Gastrocnemius medialis (tissue), 4 donors: ENCODE data around the gene TIMP3. TPM values are rescaled to one million over a fixed set of nuclear protein-coding genes. Genes with fewer than 3 reads are reported as not detected.

Experiments used
- ATAC-seq, 2 donors: fragments of 150-250 bp; one replicate each; pipeline ENCODE4 v1.9.1; 2016
- DNase-seq, 2 donors: peaks; one replicate each; pipeline ENCODE4 v3.0.0-alpha.2; 2019
- H3K27ac ChIP-seq, 4 donors: fragments of 200-600 bp; sonication (generic); 1 replicate in 1 of 4; 2 replicates in 3 of 4; pipeline ENCODE4 v1.5.1; 2016 to 2018; ENCODE audit warnings: mild to moderate bottlenecking in 2 of 4, moderate library complexity in 1 of 4
- H3K27me3 ChIP-seq, 3 donors: fragments of 200-600 bp; sonication (generic) in 2 of 3; 1 replicate in 1 of 3; 2 replicates in 2 of 3; pipeline versions ENCODE4 v1.5.1 to v1.6.0; 2016 to 2019; ENCODE audit warnings: mild to moderate bottlenecking in 1 of 3, moderate library complexity in 1 of 3
- H3K36me3 ChIP-seq, 2 donors: fragments of 200-600 bp; sonication (generic) in 1 of 2; one replicate each; pipeline ENCODE4 v1.5.1; 2017 to 2018
- H3K4me1 ChIP-seq, 2 donors: fragments of 200-600 bp; sonication (generic) in 1 of 2; one replicate each; pipeline ENCODE4 v1.5.1; 2016 to 2017; ENCODE audit warnings: mild to moderate bottlenecking in 2 of 2
- H3K4me3 ChIP-seq, 4 donors: fragments of 200-600 bp; sonication (generic) in 3 of 4; 1 replicate in 1 of 4; 2 replicates in 3 of 4; pipeline ENCODE4 v1.5.1; 2016 to 2019; ENCODE audit warnings: mild to moderate bottlenecking in 2 of 4
- H3K9me3 ChIP-seq, 3 donors: fragments of 200-600 bp; sonication (generic) in 2 of 3; 1 replicate in 1 of 3; 2 replicates in 2 of 3; pipeline ENCODE4 v1.5.1; 2016 to 2019
- POLR2A ChIP-seq, 2 donors: fragments of 450-650 bp; IDR thresholded peaks; one replicate each; pipeline ENCODE4 v1.6.1; 2017; ENCODE audit warnings: antibody characterized with exemption in 2 of 2, mild to moderate bottlenecking in 2 of 2, moderate library complexity in 2 of 2
- in situ Hi-C, 4 donors: fragments of 200-750 bp; cut with MboI; loops; one replicate each; pipeline versions ENCODE4 v1.15.0 to v1.8.0; 2017; ENCODE audit warnings: low sequenced_read_pairs in 4 of 4
- intact Hi-C: fragments of 100-400 bp; cut with DNase I; formaldehyde crosslinking; loops from one replicate; pipeline ENCODE4 v1.15.1; 2023; ENCODE audit warnings: low total_unique reads
- total RNA-seq, 4 donors: library from RNA; depleted of rRNA; stranded (reverse); fragments of >200 nt; gene quantifications; one replicate each; pipeline versions ENCODE4 v1.1.0 to v1.2.3, GENCODE V29; 2016
- TF ChIP-seq, protein P1 (sequence below), 5 experiments: fragments of 450-650 bp in 3 of 5; fragments of 200-600 bp in 2 of 5; sonication (generic) in 2 of 5; IDR thresholded peaks in 4 of 5; conservative IDR thresholded peaks in 1 of 5; 1 replicate in 4 of 5; 2 replicates in 1 of 5; pipeline ENCODE4 v1.5.1; 2016 to 2019; ENCODE audit warnings: antibody characterized with exemption in 5 of 5, mild to moderate bottlenecking in 3 of 5, moderate library complexity in 3 of 5

TIMP3 gene
- total RNA-seq, 4 donors from 2014 or later = 102 to 247 (median 144) TPM

DNA sequence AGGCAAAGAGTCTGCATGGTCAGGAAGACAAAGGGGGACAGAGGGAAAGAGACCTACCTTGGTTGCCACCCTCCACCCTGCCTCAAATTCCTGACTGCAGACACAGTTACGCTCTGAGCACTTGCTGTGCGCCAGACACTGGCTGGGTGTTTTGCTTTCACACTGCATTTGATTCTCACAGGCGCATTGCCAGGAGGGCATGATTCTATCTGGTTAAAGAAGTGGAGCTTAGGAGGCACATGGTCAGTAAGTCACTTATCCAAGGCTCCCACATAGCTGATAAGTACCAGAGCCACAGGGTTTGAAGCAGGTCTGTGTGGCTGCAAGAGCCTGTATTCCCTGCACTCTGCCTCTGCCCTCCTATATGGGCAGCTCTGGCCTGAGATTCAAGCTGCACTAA is 103.9 kb downstream of the TIMP3 start:
- no peak overlapping the region for H3K4me3 ChIP-seq
- TF ChIP-seq POLR2A (IDR thresholded peaks at IDR 0.05) = no peak
- TF ChIP-seq, protein P1, sequence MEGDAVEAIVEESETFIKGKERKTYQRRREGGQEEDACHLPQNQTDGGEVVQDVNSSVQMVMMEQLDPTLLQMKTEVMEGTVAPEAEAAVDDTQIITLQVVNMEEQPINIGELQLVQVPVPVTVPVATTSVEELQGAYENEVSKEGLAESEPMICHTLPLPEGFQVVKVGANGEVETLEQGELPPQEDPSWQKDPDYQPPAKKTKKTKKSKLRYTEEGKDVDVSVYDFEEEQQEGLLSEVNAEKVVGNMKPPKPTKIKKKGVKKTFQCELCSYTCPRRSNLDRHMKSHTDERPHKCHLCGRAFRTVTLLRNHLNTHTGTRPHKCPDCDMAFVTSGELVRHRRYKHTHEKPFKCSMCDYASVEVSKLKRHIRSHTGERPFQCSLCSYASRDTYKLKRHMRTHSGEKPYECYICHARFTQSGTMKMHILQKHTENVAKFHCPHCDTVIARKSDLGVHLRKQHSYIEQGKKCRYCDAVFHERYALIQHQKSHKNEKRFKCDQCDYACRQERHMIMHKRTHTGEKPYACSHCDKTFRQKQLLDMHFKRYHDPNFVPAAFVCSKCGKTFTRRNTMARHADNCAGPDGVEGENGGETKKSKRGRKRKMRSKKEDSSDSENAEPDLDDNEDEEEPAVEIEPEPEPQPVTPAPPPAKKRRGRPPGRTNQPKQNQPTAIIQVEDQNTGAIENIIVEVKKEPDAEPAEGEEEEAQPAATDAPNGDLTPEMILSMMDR (IDR thresholded peaks at IDR 0.05 in 4 of 5, conservative IDR thresholded peaks at IDR 0.05 in 1 of 5) = no peak
- H3K9me3 ChIP-seq = no peaks in the 10 kb centered on the region
- ATAC-seq = no peak
- H3K27me3 ChIP-seq = no peaks in the 10 kb centered on the region
- intact Hi-C loops (no loop called here), in situ Hi-C loops (no loop called here)
- H3K27ac ChIP-seq = no peak overlapping the region
- H3K36me3 ChIP-seq = no peaks in the 10 kb centered on the region
- no peaks in the 10 kb centered on the region for H3K4me1 ChIP-seq
- no peak for DNase-seq

DNA sequence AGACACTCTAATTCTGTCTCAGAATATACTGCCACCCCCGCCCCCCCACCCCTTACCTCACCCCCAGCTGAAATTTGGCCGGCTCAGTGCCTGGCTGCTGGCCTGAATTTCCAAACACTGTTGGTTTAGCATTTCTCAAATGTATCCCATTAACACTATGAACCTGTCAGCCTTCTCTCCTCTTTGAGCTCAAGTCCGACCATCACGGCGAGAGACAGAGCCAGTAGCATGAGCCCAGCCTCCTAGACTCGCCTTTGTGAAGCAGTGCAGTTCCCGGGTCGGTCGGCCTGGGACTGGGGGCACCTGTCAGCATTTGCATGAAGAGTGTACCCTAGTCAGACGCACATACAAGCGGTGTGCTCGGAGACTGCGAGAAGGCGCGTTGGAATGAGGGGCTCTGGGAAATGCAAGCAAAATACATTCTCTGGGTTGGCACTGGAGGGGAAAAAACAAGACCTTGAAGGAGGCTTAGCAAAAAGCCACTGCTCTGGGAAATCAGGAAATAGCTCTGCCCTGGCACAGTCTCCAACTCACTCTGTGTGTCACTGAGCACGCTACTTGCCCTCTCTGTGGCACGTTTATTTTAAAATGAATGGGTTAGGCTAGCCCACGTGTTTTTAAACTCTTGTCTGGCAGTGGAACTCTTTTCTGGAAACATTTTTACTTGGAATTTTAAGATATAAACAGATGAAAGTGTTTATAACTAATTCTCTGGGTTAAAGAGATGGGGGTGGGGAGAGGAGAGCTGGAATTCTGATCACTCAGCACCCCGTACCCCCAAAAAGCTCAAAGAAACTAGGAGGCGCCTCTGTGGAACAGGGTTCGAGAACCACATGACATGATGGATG is 108.3 kb downstream of the TIMP3 start:
- ATAC-seq = no peak
- H3K36me3 ChIP-seq = no peaks in the 10 kb centered on the region
- H3K27me3 ChIP-seq = no peaks in the 10 kb centered on the region
- no peak for DNase-seq
- no peaks in the 10 kb centered on the region for H3K4me1 ChIP-seq
- H3K27ac ChIP-seq = no peak overlapping the region
- TF ChIP-seq, protein P1 (IDR thresholded peaks at IDR 0.05 in 4 of 5, conservative IDR thresholded peaks at IDR 0.05 in 1 of 5) = no peak
- no peak for TF ChIP-seq POLR2A (IDR thresholded peaks at IDR 0.05)
- in situ Hi-C loops = no loop called here
- no peaks in the 10 kb centered on the region for H3K9me3 ChIP-seq
- no peak overlapping the region for H3K4me3 ChIP-seq
- intact Hi-C loops = no loop called here

DNA sequence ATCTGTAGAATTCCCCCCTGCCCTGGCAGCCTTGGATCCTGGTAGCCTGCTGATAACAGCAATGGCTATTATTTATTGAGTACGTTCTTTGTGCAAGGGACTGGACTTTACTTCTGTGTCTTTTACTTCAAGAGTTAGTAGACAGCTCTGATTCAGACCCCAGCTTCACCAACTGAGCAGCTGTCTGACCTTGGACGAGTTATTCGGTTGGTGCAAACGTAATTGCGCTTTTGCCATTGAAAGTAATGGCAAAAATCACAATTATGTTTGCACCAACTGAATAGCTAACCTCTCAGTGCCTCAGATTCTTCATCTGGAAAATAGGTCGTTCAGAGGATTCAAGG is 108.9 kb downstream of the TIMP3 start:
- H3K4me3 ChIP-seq = no peak overlapping the region
- H3K27me3 ChIP-seq = no peaks in the 10 kb centered on the region
- no peaks in the 10 kb centered on the region for H3K9me3 ChIP-seq
- ATAC-seq (no peak), DNase-seq (no peak)
- TF ChIP-seq POLR2A (IDR thresholded peaks at IDR 0.05) = no peak
- TF ChIP-seq, protein P1 (IDR thresholded peaks at IDR 0.05 in 4 of 5, conservative IDR thresholded peaks at IDR 0.05 in 1 of 5) = no peak
- H3K27ac ChIP-seq = no peak overlapping the region
- H3K36me3 ChIP-seq = no peaks in the 10 kb centered on the region
- no peaks in the 10 kb centered on the region for H3K4me1 ChIP-seq
- in situ Hi-C loops = no loop called here
- intact Hi-C loops = no loop called here

DNA sequence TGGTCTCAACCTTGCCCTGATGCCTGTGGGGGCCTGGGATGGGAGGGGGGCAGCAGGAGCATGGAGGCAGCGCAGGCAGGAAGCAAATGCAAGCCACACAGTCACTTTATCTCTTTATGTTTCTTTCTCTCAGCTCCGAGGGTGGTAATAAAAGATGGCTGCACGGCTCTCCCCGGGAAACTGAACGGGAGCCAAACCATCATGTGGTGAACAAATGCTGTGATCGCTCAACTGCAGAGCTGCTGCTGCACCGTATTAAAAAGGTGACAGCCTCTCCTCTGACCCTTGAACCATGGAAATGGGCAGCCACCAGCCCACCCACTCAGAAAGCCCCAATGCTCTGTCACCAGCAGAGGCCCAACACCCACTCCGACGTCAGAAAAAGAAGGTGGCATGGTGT is 110.0 kb downstream of the TIMP3 start:
- ATAC-seq (no peak), DNase-seq (no peak)
- H3K27ac ChIP-seq = no peak overlapping the region
- no peaks in the 10 kb centered on the region for H3K36me3 ChIP-seq
- intact Hi-C loops = no loop called here
- no peak for TF ChIP-seq POLR2A (IDR thresholded peaks at IDR 0.05)
- TF ChIP-seq, protein P1 (IDR thresholded peaks at IDR 0.05 in 4 of 5, conservative IDR thresholded peaks at IDR 0.05 in 1 of 5) = no peak
- no peaks in the 10 kb centered on the region for H3K4me1 ChIP-seq
- H3K9me3 ChIP-seq = no peaks in the 10 kb centered on the region
- in situ Hi-C loops = no loop called here
- H3K27me3 ChIP-seq = no peaks in the 10 kb centered on the region
- no peak overlapping the region for H3K4me3 ChIP-seq
